Bronchial epithelial cell (primary cell): ENCODE measurements around the gene PEX19. TPM values are rescaled to one million over a fixed set of nuclear protein-coding genes. Genes with fewer than 3 reads are reported as not detected.

Experiments
- DNase-seq: peaks from one replicate; pipeline ENCODE4 v3.0.0-alpha.2; 2010; ENCODE audit warnings: low read depth
- FAIRE-seq: peaks from 2 replicates; lab custom pipeline; 2011; peaks lifted over from hg19 to GRCh38; lab: Jason Lieb, UNC
- H3K27me3 ChIP-seq: 2 replicates; pipeline ENCODE4 v1.5.1; 2011; ENCODE audit warnings: low read length; ENCODE audit not compliant: control insufficient read depth, insufficient read depth
- H3K36me3 ChIP-seq: 2 replicates; pipeline ENCODE4 v1.5.1; 2011; ENCODE audit warnings: low read length; ENCODE audit not compliant: control insufficient read depth, insufficient read depth
- H3K4me3 ChIP-seq: 2 replicates; pipeline ENCODE4 v1.5.1; 2011; ENCODE audit warnings: mild to moderate bottlenecking, low read depth, low read length, control low read depth
- CTCF ChIP-seq: IDR thresholded peaks from 2 replicates; pipeline ENCODE4 v1.5.1; 2011; ENCODE audit warnings: mild to moderate bottlenecking, moderate library complexity, low read length, control low read depth, inconsistent platforms; ENCODE audit not compliant: insufficient read depth, severe bottlenecking
- total RNA-seq: library from RNA; depleted of rRNA; stranded (reverse); fragments of >200 nt; gene quantifications from 2 replicates; pipeline ENCODE4 v1.2.1, GENCODE V29; 2014

Gene PEX19
- 32.4 and 41.0 TPM in 2 replicates for total RNA-seq

- DNase-seq, result peak; percentile 85
- H3K36me3 ChIP-seq, result peaks cover 13% of the 10 kb centered on the region
- TF ChIP-seq CTCF, result no peak
- peak within 1 kb of the TSS; percentile 90 for H3K4me3 ChIP-seq
- H3K27me3 ChIP-seq, result no peaks in the 10 kb centered on the region
- FAIRE-seq, result no peak
Observed at GRCh38 chr1:160284782-160285344, at the start of gene PEX19. TSS of gene PEX19 (minus strand) at chr1:160285133. CDS start at chr1:160285124, 9 bp downstream.

- FAIRE-seq (no peak), DNase-seq (no peak)
- no peak overlapping the region for H3K4me3 ChIP-seq
- peaks cover 12% of the 10 kb centered on the region for H3K36me3 ChIP-seq
- no peaks in the 10 kb centered on the region for H3K27me3 ChIP-seq
- no peak for TF ChIP-seq CTCF
Observed at GRCh38 chr1:160332516-160332915, 47.6 kb upstream of the PEX19 start.

DNA sequence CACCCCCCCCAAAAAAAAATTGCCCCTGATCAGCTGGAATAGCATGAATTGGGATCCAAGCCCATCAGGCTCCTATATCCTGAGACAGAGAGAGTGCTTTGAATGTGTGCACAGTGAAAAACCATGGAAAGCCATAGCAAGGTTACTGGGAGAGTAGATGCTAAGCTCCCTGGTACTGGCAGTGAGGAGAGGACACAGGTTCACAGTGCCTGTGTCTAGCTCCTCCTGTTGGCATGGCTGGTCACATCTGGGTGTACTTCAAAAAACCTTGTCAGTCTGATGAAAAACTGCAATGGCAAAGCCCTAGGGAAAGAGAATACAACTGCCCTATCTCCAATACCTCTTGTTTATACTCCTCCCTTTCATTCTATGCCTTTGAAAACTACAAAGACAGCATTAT lies 45.2 kb upstream of the PEX19 start:
- no peak for TF ChIP-seq CTCF
- DNase-seq (no peak), FAIRE-seq (no peak)
- Histone ChIP-seq H3K27me3 (no peaks in the 10 kb centered on the region), H3K4me3 (no peak overlapping the region), H3K36me3 (peaks cover 17% of the 10 kb centered on the region)

DNA sequence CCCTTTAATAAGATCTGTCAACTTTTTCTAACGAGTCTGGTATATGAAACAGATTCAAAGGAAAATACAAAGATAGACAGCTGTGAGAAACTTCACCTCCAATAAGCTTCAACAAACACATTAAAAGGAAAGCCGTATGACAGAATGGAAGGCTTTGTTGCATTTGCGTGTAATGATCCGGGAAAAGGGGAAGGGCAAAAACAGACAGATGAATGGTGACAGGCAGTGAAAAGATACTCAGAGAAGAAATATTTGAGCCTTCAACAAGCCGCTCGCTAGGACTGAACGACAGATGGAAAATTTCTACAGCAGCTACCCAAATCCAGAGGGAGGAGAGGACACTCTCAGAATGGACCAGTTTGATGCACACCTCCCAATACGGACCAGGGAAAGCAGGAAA lies 43.3 kb upstream of the PEX19 start:
- Histone ChIP-seq H3K36me3 (peaks cover 17% of the 10 kb centered on the region), H3K4me3 (no peak overlapping the region), H3K27me3 (no peaks in the 10 kb centered on the region)
- no peak for FAIRE-seq
- no peak for DNase-seq
- TF ChIP-seq CTCF, result no peak

DNA sequence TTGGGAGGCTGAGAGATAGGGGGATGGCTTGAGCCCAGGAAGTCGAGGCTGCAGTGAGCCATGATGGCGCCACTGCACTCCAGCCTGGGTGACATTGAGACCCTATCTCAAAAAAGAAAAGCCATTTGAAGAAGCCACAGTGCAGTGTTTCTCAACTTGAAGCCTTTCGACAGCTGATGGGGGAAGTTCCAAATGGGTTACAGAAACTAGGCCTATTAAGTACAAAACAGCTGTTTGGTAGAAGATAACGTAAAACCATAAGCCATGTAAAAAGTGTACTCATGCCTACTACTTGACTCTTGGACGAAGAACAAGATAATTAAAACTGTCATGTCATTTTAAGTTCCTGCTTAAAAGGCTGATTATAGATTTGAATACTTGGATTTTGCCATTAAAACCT lies 41.5 kb upstream of the PEX19 start:
- no peak for TF ChIP-seq CTCF
- peaks cover 15% of the 10 kb centered on the region for H3K36me3 ChIP-seq
- no peak for FAIRE-seq

DNA sequence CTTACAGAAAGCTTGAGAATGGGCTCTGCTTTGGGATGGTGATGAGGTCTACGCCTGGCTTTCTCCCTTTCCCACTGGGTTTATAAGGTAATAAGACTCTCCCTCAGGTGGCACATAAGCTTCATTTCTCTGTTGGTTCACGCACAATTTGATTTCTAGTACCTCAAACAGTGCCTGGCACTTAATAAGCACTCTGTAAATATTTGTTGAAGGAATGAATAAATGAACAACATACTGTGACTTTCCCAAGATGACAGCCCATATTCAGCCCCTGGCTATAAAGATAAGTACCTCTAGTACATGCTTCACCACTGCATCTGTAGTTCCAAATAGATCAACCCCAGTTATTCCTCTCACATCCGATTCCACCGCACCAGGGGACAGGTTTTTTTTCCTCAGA lies 40.3 kb upstream of the PEX19 start:
- H3K4me3 ChIP-seq, result no peak overlapping the region
- FAIRE-seq (no peak), DNase-seq (no peak)
- TF ChIP-seq CTCF, result no peak
- peaks cover 14% of the 10 kb centered on the region for H3K36me3 ChIP-seq
- no peaks in the 10 kb centered on the region for H3K27me3 ChIP-seq

More for the DNA sequence above, 41.5 kb upstream of the PEX19 start:
- DNase-seq, result no peak
- H3K4me3 ChIP-seq, result no peak overlapping the region
- no peaks in the 10 kb centered on the region for H3K27me3 ChIP-seq
